Activated naive CD4-positive, alpha-beta T cell treated with Interleukin-2 at 50 U/mL for 16 hours (primary cell): ENCODE measurements around the gene MTUS2.

Experiments used
- DNase-seq: peaks from one replicate; pipeline ENCODE4 v3.0.0-alpha.2; 2020

Gene MTUS2

DNA sequence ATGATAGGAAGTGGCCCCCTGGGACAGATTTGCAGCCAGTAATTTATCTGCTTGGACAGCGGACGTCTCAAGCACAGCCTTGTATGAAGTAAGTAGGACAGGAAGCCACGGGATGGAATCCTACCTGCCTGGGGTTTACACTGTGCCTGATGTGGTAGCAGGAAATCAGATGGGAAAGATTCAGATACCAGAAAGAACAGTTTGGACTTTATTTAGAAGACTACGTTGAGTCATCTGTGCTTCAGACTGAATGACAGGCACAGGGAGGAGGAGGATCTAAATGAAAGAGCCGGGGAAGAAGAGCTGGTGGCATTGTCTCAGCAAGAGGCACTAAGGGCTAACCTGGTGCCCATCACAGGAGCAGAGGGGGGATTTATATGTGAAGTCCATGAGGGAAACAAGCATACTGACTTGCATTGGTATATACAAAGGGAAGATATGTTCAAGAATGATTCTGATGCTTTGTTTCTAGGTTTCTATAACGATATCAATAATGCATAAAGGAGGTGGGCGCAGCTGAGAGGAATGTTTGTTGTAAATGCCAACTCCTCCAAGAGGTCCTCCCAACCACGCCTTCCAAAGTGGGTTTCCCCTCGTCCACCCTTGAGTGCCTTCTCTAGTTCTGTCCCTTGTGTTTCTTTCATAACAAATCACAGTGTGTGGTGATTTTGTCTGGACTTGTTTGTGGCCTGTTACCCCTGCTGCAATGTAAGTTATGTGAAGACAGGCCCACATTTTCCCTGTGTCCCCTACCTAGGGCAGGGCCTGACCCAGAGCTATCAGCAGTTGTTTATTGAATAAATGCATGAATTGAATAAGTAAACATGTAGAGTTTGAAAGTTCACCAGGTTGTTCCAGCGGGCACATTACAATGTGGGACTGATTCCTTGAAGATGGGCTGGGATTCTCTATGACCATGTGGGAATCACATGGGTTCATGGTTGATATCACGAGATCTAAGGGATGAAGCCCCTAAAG lies 446.9 kb downstream of the MTUS2 start:
- DNase-seq: no peak

DNA sequence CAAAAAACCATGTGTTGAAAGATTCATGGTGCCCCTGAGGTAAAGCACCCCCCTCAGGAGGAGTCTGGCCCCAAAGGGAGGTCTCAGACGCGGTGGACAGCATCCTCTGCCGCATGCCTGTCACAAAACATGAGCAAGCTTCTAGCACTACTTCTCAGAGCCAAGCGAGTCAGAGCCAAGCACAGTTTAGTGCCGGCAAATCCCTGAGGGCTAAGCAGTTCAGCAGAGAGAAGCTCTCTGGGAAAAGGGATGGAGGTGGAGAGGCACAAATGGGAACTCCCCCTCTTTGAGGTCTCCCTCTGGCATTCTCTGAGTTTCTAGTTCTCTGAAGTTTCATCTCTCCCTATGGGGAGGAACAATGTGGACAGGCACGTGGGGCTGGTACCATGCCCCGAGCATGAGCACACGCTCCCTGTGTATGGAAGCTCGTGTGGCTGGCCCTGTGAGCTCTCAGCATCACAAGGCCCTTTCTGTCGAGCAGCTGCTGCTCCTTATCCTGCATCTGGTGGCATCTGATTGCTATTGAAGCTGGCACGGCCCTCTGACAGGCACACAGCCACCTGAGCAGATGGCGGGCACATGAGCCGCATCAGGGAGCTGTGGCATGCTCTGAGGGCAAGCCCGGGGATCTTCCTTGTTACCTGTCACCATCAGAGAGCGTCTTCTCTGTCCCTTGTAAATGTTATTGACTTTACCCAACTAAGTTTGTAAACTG lies 450.3 kb downstream of the MTUS2 start:
- DNase-seq: no peak

DNA sequence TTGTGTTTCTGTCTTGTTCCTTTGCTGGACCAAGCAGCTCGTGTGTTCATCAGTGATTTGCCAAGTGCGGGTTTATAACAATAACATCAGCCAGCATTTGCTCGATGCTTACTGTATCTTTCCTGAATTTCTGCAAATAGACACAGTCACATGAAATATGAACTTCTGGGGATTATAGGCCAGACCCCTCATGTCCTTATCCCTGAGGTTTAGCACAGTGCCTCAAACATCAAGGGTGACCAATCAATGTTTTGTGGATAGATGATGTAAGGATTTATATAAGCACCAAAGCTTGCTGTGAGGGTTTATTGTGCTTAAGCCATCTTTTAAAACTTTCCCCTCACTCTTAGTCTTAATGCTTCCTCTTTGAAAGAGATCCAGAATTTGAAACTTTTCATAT lies 451.5 kb downstream of the MTUS2 start:
- no peak for DNase-seq

DNA sequence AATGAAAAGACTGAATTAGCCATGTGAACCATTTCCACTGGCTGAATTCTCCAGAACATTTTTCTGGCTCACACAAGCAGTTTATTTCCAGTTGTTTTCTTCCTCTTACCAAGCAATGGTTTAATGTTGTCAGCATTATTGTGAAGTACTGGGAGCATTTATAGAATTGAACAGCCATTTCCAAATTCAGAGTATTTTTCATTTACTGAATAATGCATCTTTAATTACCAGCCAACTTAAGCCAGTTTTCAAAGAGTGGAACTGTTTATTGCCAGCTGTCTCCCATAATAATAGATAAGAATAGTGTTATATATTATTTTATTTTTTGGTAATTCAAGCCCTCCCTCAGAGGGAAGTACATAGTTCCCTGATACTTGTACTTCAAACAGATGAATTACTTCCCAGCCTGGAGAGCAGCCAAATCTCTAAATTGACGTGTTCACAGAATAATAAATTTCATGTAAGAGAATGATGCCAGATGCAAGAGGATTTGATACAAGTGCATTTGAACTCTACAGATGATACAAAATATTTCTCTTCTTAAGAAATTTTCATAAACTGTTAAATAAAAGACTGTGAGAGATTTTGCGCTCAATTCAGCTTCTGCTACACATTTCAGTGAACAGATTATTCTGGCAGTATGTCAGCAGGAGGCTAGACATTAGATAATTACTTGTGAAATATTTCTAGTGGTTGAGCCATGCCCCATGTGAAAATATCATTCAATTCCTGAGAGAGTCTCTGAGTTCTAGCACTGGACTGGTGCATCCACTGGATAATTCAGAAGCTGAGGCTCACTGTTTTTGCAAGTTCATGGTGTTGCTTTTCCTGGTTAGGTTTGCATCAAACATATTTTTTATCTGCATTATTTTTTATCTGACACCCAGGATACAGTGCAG lies 459.5 kb downstream of the MTUS2 start:
- no peak for DNase-seq

DNA sequence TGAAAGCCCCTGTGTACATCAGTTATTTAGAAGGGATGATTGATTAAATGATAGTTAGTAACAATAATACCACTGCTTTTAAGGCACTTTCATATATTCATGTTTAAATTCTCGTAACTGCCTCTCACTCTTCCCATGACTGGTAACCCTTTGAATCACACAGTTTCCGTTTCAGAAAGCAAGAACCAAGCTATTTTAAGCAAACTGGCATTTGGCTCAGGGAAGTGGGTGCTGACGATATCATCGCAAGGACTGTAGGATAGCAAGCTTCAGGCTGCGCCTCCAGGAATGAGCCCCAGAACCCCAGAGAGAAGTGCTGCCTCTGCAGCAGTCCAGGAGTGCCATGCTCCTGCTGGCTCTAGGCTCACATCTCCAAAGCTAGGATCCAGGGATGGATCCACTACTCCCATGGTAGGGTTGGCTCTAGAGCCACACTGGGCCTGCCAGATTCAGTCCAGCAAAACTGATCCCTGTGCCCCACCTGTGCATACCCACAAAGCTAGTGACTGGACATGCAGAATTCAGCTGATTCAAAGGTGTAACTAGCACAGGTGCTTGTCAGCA lies 461.9 kb downstream of the MTUS2 start:
- DNase-seq: no peak

DNA sequence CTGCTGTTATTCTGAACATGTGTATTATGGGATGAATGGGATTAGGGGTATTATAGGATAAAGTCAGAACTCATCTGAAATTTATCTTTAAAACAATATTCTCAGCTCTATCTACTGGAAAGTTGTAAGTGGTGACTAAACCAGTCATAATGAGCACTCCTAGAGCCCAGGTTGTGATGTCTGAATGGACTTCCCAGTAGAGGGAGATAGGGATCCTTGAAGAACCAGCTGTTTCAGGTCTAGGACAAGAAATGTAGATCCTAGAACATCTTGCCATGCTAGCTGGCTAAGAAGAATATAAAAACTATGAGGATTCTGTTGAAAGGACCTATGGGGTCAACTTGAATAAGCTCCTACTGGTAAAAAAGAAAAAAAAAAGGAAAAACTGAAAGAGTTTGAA lies 464.6 kb downstream of the MTUS2 start:
- no peak for DNase-seq

DNA sequence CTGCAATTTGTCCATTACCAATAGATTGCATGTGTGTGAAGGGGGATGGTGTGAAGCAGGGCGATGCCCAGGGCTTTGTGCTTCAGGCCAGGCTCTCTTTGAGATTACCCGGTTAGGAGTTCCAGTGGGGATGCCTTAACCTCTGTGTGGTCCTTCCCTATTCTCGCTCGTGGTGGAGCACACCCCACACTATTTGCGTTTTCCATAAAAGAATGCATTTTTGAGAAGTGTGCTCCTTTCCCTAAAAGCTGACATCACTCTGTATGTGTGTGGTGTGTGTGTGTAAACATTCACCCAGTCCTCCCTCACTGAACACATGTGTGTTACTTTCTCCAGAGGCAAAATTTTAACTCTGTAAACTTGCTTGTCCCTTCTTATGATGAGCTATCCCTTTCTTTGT lies 467.1 kb downstream of the MTUS2 start:
- no peak for DNase-seq

DNA sequence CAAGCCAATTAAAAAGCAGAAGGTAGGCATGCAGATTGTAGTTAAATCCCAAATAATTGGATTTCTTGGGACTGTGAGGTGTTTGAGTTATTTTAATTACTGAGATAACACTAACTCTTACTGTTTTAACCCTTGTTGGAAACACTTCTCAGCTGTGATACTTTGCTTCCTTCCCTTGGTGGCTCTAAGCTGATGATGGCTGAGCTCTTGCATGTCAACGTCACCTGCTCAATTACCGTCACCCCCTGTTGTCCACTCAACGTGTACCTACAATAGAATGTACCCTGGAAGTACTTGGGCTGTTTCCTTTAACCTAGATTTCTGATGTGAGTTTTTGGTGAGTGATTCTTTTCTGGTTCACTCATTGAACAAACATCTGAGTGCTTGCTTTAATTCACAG lies 471.9 kb downstream of the MTUS2 start:
- no peak for DNase-seq

DNA sequence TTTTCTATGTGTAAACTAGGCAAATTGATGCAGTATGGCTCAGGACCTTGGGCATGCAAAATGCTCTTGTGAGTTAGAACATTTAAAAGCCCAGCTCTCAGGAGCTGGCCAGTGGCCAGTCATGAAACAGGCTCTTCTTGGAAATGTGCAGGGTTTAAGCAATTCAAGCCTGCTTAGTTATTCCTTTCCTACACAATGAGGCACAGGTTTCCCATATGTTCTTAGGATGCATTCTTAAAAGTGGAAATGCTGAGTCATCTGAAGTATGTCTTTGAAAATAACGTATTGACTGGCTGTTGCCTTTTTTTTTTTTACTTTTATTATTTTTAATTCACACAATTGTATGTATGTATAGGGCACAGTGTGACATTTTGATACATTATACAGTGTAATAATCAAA lies 474.7 kb downstream of the MTUS2 start:
- DNase-seq: no peak

DNA sequence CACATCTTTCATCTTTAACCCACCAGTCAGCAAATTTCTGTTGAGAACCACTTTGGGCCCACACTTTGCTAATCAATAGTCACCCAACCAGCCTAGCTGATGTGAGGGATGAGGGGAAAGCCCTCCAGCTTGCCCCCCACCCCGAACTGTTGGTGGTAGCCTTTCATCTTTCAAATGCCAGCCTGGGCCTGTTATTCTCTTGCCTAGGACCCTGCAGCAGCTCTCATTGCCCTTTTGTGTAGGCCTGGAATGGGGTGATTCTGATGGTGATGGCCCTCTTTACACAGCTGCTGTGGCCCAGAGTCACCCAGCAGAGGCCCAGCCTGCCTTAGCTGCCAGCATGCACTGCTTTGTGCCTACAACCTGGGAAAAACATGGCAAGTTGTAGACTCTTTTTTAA lies 480.9 kb downstream of the MTUS2 start:
- no peak for DNase-seq

DNA sequence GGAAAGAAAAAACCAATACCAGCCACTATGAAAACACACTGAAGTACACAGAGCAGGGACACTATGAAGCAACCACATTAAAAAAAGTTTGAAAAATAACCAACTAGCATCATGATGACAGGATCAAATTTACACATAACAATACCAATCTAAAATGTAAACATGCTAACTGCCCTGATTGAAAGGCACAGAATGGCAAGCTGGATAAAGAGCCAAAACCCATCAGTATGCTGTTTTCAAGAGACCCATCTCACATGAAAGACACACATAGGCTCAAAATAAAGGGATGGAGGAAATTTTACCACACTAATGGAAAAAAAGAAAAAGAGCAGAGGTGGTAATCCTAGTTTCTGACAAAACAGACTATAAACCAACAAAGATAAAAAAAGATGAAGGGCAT lies 484.0 kb downstream of the MTUS2 start:
- no peak for DNase-seq

DNA sequence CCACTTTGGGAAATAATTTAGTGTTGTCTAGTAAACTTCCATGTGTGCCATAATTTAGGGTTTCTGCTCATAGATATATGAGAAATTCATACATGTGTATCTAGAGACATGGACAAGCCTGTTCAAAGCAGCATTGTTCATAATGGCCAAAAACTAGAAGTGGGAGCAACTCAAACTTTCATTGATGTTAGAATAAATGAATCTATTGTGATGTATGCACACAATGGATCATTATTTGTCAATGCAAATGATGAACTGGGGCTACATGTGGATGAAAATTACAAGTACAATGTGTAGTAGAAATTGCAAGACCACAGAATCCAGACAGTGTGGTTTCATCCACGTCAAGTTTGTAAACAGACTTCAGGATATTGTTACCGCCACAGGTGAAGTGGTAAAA lies 490.7 kb downstream of the MTUS2 start:
- DNase-seq: no peak

DNA sequence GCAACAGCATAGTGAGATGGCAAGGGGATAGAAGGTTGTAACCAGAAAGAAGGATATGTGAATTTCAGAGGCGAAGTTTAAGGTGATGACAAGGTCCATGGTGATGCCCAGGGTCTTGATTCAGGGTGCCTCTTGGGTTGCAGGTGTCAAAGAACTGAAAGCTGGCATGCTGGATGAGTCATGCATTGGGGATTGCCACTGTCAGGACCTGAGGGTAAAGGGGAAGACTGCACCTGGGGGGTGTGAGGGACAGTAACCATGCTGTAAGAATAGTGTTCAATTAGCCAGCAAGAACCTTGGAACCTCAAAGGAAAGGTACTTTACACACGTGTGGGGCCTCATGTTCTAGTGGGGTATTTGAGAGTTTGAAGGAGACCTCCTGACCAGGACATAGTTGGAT lies 495.7 kb downstream of the MTUS2 start:
- DNase-seq: no peak

DNA sequence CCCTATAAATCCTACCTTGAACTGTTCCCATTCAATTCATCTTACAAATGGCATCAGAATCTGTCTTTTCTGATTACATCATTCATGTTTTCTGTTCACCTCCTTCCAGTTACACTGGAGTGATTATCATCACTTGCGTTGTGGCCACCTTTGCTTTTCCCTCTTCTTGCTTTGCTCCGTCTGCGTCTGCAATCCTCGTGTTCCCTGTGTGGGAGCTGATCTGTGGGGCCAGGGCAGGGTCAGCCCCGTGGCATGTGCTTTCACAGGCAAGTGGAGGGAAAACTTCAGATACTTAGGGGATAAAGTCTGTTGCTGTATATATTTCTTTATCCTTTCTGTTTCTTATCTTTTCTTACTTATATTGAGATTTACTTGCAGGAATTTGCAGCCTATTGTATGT lies 497.7 kb downstream of the MTUS2 start:
- DNase-seq: no peak

DNA sequence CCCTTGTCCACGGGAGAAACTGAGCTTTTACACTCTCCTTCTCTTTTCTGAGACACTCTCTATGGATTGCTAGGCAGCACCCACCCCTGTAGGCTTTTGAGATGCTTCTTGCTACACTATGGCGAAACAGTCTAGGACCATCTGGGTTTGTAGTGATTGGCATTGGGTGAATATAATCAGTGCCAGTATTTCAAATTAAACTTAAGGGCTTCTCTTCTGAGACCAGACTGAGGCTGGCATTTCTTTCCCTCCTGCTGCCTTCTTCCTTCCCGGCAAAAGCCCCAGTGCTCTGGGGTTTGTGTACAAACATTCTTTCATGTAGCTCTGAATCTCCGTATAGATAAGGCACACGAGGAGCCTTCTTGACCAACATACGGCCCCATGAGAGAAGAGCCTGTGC lies 498.6 kb downstream of the MTUS2 start:
- no peak for DNase-seq

DNA sequence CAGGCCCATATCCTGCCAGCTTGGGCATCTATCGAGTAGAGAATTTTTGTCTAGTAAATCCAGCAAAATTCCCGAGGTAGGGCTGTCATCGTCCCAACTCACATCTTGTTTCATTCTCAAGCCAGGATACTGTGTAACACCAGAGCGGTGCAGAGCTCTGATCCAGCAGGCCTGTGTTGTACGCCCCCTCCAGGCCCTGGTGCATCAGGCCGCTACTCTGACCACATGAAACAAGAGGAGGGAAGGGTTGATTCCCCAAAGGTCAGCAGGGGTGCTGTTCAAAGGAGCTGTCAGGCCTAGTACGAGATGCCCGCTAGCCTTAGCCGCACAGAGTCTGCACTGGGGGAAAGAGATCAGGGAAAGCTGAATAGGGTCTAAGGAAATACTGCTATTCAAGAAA lies 499.3 kb downstream of the MTUS2 start:
- no peak for DNase-seq

DNA sequence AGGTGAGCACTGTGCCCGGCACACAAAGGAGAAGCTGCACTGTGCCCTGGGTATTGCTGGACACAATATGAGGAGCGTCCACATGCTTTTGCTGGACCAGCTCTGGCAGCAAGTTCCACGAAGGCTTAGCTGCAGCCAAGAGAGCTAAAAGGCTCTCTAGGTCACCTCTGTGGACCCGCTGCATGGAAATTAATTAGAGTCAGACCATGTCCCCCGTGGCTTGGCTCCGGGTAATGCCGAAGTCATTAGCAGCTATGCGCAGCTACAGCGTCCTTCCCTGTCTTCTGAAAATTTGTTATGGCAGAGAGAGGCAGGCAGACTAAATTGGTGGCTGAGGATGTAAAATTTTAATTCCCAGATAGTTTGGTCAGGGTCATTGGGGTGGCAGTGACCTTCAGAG lies 503.8 kb downstream of the MTUS2 start:
- no peak for DNase-seq

DNA sequence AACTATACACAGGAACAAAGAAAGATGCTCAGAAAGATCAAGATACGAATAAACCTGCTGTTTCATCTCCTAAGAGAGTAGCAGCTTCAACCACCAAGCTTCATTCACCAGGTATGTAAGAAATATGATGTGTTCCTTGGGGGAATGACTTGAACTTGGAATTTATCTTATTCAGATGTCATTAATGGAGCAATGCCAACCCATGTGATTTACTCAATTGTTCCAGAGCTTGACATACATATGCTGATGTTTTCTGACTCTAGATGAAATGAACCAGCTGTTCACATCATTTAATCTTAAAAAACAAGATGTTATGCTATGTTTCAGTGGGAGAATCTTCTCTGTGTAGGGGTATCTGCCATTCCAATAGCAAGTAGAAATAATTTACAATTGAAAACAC lies 504.5 kb downstream of the MTUS2 start:
- DNase-seq: no peak

DNA sequence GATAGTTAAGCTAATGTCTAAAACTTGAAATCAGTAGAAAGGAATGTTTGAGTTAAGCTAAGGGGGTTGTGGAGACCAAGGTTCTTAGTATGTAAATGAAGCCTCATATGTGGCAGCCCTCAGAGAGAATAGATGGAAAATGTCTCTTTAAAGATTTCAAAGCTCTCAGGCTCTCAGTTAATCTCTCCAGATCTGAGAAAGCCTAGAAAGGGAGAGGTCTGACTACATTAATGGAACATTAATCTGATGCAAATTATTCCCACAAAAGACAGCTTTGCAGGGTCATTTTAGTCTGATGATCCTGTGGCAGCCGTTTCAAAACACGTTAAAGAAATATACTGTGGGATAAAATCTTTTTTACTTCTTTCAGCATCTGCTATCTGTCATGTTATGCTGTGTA lies 508.4 kb downstream of the MTUS2 start:
- no peak for DNase-seq

DNA sequence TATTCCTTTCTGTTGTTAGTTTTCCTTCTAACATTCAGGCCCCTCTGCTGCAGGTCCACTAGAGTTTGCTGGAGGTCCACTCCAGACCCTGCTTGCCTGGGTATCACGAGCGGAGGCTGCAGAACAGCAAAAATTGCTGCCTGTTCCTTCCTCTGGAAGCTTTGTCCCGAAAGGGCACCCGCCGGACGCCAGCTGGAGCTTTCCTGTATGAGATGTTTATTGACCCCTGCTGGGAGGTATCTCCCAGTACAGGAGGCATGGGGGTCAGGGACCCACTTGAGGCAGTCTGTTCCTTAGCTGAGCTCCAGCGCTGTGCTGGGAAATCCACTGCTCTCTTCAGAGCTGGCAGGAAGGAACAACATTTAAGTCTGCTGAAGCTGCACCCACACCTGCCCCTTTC lies 516.2 kb downstream of the MTUS2 start:
- DNase-seq: no peak

DNA sequence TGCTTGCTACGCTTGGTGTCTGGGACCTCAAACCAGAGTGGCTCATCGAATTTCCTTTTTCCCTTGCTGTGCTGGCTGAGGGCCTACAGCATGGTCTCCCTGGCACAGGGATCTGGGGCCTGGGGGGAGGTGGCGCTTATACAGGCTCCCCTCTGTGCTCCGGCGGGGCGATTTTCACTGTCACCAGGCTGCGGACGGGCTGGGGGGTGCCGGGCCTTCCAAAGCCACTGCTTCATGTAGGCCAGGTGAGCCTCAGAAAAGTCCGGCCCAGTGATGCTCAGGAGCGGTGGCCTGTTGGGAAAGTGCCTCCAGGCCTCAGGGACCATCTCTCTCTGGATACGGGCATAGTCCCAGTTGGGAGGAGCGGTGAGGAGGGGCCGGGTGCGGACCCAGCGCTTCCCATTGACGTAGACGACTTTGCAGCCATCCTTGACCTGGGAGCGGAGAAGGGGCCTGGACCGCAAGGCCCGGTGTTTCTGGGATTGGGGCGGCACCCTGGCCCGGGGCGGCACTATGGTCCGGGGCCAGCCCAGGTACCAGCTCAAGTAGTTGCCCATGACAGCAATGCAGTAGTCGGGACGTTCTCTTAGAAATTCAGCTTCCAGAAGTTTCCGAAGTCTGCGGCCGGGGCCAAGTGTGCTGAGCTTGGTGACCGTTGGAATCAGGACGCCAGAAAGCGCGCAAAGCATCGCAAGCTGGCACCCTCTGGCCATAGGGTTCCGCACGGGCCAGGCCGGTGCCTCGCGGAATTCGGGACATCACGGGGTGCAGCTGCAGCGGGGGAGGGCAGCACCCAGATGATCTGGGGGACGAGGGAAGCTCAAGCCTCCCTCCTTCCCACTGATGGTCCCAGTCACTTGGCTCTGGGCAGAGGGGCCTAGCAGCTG lies 519.5 kb downstream of the MTUS2 start:
- no peak for DNase-seq
